Stimulated activated naive B cell treated with anti-CD40 and anti-IgM and Interleukin-4, amounts not matched to agents 10 μg/mL and 1 μg/mL and 100 μg/mL, for 72 hours (primary cell): ENCODE measurements around the gene SLC26A8.
"Not testable (repeated sequence)": the region's sequence is repeated elsewhere in the genome, so short reads cannot be mapped to it uniquely, and the experiment has no call there.

Experiments used
- ATAC-seq, 2 donors: fragments of 150-1000 bp; cut with Tn5 transposase; replicated peaks; 2 replicates each; pipeline ENCODE4 v1.10.0; 2021; ENCODE audit warnings: moderate library complexity in 1 of 2
- DNase-seq: peaks from one replicate; pipeline ENCODE4 v3.0.0; 2021
- H3K27ac Mint-ChIP-seq: one replicate; pipeline ENCODE4 v1.8.0; 2022; ENCODE audit warnings: mild to moderate bottlenecking, mixed read lengths
- H3K27me3 Mint-ChIP-seq, 2 donors: one replicate each; pipeline ENCODE4 v1.8.0; 2022; ENCODE audit warnings: mixed read lengths in 2 of 2
- H3K36me3 Mint-ChIP-seq, 2 donors: one replicate each; pipeline ENCODE4 v1.8.0; 2022; ENCODE audit warnings: mixed read lengths in 2 of 2, mild to moderate bottlenecking in 1 of 2
- H3K4me1 Mint-ChIP-seq, 2 donors: one replicate each; pipeline ENCODE4 v1.8.0; 2022; ENCODE audit warnings: mixed read lengths in 2 of 2, mild to moderate bottlenecking in 1 of 2
- H3K4me3 Mint-ChIP-seq, 2 donors: one replicate each; pipeline ENCODE4 v1.8.0; 2022; ENCODE audit warnings: mild to moderate bottlenecking in 2 of 2, mixed read lengths in 2 of 2, moderate library complexity in 1 of 2
- H3K9me3 Mint-ChIP-seq, 2 donors: one replicate each; pipeline ENCODE4 v1.8.0; 2022; ENCODE audit warnings: mixed read lengths in 2 of 2, mild to moderate bottlenecking in 1 of 2

The SLC26A8 gene

DNA sequence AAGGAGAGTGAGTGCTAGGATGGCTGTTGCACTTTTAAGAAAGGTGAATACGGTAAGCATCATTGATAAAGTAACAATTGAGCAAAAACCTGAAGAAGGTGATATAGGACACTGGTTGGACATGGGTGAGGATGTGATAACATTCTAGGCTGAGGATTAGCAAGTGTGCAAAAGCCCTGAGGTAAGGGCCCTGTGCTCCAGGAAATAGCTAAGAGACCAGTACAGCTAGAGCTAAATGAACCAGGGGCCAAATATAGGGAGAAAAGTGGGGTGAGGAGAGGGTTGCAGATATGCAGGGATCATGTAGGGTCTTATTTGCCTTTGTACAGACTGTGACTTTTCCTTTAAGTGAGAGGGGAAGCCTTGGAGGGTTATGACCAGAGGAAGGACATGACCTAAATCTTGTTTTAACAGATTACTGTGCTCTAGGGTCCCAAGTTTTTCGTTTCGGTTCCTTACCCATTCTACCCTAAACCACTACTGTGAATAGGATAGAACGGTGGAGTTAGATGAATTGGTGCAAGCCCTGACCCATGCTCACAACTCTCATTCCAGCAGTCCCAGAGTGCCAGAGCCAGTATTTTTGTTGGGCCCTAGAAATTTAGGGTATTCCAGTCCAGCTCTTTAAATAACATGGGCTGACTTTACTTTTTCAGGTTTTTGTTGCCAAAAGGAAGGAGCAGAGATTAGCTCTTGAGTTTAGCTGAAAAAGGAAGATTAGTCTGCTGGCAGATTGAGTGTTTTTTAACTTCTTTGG is 13.9 kb upstream of the SLC26A8 start:
- Mint-ChIP-seq H3K9me3 (no peaks in the 10 kb centered on the region), H3K4me1 (peaks cover 36 to 77% of the 10 kb centered on the region in 2 donors), H3K4me3 (no peak overlapping the region), H3K27me3 (no peaks in the 10 kb centered on the region), H3K36me3 (peaks cover 7 to 13% of the 10 kb centered on the region in 2 donors), H3K27ac (no peak overlapping the region)
- ATAC-seq: peak; percentile 57 to 63
- no peak for DNase-seq

DNA sequence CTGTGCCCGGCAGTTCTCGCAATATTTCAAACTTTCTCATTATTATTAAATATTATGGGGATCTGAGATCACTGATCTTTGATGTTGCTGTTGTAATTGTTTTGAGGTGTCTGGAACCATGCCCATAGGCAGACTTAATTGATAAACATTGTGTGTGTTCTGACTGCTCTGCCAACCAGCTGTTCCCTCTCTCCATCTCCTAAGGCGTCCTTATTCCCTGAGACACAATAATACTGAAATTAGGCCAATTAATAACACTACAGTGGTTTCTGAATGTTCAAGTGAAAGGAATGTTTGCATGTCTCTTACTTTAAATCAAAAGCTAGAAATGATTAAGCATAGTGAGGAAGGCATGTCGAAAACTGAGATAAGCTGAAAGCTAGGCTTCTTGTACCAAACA is 10.8 kb upstream of the SLC26A8 start:
- Mint-ChIP-seq H3K36me3 (peaks cover 6 to 12% of the 10 kb centered on the region in 2 donors), H3K27ac (no peak overlapping the region), H3K4me1 (peaks cover 36 to 71% of the 10 kb centered on the region in 2 donors), H3K4me3 (no peak overlapping the region), H3K27me3 (no peaks in the 10 kb centered on the region), H3K9me3 (no peaks in the 10 kb centered on the region)
- DNase-seq (no peak), ATAC-seq (no peak)

DNA sequence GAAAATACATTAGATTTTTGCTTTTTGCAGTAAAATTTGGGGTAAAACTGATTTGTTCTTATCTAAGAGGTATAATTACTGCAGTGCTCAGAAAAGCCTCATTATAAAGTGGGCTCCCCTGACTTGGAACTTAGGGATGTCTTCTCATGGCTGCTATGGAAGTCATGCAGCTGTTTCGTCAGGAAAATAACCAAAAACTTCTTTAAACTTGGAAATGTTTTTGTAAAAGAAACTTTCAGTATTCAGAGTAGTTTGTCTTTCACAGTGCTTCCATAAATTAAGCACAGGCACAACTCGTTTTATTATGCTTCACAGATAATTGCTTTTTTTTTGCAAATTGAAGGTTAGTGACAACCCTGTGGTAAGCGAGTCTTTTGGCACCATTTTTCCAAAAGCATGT is 10.0 kb upstream of the SLC26A8 start:
- Mint-ChIP-seq H3K4me1 (peaks cover 37 to 73% of the 10 kb centered on the region in 2 donors), H3K4me3 (no peak overlapping the region), H3K27ac (no peak overlapping the region), H3K9me3 (no peaks in the 10 kb centered on the region), H3K36me3 (peaks cover 6 to 12% of the 10 kb centered on the region in 2 donors), H3K27me3 (no peaks in the 10 kb centered on the region)
- no peak for DNase-seq
- ATAC-seq: no peak

DNA sequence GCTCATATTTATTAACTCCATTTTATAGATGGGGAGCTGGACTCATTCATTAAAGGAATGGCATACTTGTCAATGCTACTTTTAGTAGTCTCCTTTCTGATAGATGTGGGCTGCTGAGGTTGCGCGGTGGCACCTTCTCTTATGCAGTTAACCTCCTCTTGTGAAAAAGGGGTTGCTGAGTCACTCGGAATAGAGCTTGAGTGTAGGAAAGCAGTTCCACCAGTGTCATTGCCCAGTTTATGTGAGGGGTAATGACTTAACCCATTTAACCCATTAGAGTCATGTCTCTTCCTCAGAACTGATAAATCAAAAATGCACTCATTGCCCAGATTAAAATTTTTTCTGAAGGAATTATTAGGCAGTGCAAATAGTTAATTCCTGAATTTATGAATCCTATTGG is 9.5 kb upstream of the SLC26A8 start:
- ATAC-seq (no peak), DNase-seq (no peak)
- Mint-ChIP-seq H3K27me3 (no peaks in the 10 kb centered on the region), H3K27ac (no peak overlapping the region), H3K36me3 (peaks cover 6 to 12% of the 10 kb centered on the region in 2 donors), H3K4me3 (no peak overlapping the region), H3K9me3 (no peaks in the 10 kb centered on the region), H3K4me1 (peaks cover 35 to 73% of the 10 kb centered on the region in 2 donors)

DNA sequence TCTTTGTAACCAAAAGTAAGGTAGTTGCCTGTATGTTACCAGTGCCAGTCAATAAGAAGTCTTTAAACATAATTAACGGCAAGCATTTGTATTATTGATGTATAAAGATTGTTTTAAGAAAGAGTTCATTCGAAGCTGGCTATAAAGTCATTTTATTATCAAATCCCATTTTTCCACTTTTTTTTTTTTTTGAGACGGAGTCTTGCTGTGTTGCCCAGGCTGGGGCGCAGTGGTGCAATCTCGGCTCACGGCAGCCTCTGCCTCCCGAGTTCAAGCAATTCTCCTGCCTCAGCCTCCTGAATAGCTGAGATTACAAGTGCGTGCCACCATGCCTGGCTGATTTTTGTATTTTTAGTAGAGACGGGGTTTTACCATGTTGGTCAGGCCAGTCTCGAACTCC is 8.7 kb upstream of the SLC26A8 start:
- peaks cover 8 to 12% of the 10 kb centered on the region in 2 donors for H3K36me3 Mint-ChIP-seq
- H3K27ac Mint-ChIP-seq, H3K9me3 Mint-ChIP-seq, H3K27me3 Mint-ChIP-seq, H3K4me3 Mint-ChIP-seq, ATAC-seq, DNase-seq: not testable (repeated sequence)
- peaks cover 35 to 67% of the 10 kb centered on the region in 2 donors for H3K4me1 Mint-ChIP-seq

DNA sequence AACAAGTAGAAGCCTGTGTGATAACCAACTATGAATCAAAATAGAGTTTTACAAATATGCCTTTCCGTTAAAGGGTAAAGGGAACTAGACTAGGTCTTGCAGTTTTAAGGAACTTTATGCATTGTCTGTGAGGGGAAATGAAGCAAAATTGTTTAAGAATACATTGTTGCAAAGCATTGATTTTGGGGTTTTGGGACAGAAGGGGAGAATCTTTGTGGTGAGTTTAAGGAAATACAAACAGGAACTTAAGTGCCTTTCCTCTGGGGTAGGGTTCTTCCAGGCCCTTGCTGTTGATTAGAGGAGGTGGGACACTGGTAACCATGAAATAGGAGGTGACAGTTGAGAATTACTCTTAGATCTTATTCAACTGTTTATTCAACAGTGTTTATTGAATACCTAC is 7.8 kb upstream of the SLC26A8 start:
- no peak for ATAC-seq
- H3K4me1 Mint-ChIP-seq: peaks cover 28 to 58% of the 10 kb centered on the region in 2 donors
- DNase-seq: no peak
- no peaks in the 10 kb centered on the region for H3K9me3 Mint-ChIP-seq
- no peak overlapping the region for H3K27ac Mint-ChIP-seq
- peaks cover 7 to 12% of the 10 kb centered on the region in 2 donors for H3K36me3 Mint-ChIP-seq
- H3K27me3 Mint-ChIP-seq: no peaks in the 10 kb centered on the region
- peak overlapping the region in 1 of 2 donors; percentile 1 for H3K4me3 Mint-ChIP-seq

DNA sequence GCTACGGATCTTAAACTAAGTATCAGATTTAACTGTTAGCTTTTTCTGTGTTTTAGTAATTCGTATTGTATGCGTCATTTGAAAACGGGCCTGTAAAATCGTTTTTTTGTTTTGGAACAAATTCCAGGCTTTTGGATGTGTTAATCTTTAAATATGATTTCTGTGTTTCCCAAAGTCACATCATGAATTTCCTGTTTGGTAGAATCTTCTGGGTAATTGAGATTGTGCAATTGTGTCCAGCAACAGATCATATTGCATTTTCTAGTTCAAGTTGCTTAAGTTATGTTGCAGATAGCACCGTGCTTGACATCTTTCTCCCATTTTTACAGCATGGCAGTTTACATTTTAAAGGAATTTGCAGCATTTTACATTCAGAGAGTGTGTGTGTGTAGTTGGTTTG is 5.0 kb upstream of the SLC26A8 start:
- Mint-ChIP-seq H3K36me3 (peaks cover 2 to 4% of the 10 kb centered on the region in 2 donors), H3K27me3 (peaks cover 13% of the 10 kb centered on the region in 2 donors), H3K4me1 (peaks cover 21 to 42% of the 10 kb centered on the region in 2 donors), H3K4me3 (peak overlapping the region; percentile 90 to 95), H3K27ac (no peak overlapping the region), H3K9me3 (no peaks in the 10 kb centered on the region)
- DNase-seq: no peak
- no peak for ATAC-seq

DNA sequence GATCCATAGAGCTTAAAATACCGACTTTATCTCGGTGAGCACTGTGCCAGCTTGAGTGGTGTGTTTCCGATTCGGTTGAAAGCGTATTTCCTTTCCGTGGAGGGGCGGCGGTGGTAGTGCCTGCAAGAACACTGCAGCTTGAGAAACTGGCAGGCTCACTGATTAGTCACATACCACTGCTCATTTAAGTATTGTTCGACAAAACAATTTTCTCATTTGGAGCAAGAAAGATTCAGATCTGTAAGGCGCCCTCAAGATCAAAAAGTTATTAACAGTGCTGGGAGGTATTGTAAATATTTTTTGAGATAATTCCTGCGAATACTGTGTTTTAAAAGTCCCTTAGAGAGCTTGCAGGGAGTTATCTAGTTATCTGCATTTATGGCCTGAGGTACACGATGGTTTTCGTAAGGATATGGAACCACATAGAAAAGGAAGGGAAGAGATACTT is 4.5 kb upstream of the SLC26A8 start:
- peaks cover 2 to 4% of the 10 kb centered on the region in 2 donors for H3K36me3 Mint-ChIP-seq
- H3K9me3 Mint-ChIP-seq: no peaks in the 10 kb centered on the region
- H3K27ac Mint-ChIP-seq: peak overlapping the region; percentile 82
- DNase-seq: peak; percentile 14
- peak; percentile 38 to 39 for ATAC-seq
- H3K27me3 Mint-ChIP-seq: peaks cover 16% of the 10 kb centered on the region in 2 donors
- H3K4me3 Mint-ChIP-seq: peak overlapping the region; percentile 90 to 95
- H3K4me1 Mint-ChIP-seq: peaks cover 21 to 42% of the 10 kb centered on the region in 2 donors

DNA sequence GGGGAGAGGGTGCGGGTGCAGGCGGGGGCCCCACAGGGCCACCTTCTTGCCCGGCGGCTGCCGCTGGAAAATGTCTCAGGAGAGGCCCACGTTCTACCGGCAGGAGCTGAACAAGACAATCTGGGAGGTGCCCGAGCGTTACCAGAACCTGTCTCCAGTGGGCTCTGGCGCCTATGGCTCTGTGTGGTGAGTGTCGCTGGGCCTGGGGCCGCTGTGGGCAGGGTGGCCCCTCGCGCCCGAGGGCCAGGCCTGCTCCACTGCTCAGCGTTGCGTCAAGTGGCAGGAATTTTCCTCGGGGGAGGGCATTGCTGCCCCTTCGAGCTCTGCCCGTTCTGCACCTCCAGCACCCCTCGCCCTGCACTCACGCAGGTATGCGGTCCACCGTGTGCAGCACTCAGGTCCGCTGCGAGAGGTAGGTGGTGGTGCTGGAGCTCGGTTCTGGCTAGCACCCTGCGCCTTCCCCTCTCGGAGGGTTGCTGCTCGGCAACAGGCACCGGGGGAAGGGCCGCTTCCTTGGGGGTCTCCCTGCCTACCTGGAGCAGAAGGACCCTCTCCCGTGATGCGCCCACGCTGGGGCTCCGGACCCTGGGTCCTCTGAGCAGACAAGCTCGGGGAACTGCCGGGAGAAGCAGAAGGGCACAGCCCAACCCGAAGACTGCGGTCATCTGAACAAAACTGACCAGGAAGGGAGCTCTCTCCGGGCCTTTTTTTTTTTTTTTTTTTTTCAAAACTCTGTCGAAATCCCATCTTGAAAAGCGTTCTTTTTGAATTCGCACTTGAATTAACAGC is 3.8 kb upstream of the SLC26A8 start:
- H3K27ac Mint-ChIP-seq: peak overlapping the region; percentile 82
- DNase-seq: peak; percentile 7
- ATAC-seq: peak; percentile 45 to 47
- H3K9me3 Mint-ChIP-seq: no peaks in the 10 kb centered on the region
- peaks cover 21% of the 10 kb centered on the region in 2 donors for H3K27me3 Mint-ChIP-seq
- H3K4me1 Mint-ChIP-seq: peaks cover 23 to 40% of the 10 kb centered on the region in 2 donors
- peaks cover 2 to 4% of the 10 kb centered on the region in 2 donors for H3K36me3 Mint-ChIP-seq
- H3K4me3 Mint-ChIP-seq: peak overlapping the region; percentile 90 to 95

DNA sequence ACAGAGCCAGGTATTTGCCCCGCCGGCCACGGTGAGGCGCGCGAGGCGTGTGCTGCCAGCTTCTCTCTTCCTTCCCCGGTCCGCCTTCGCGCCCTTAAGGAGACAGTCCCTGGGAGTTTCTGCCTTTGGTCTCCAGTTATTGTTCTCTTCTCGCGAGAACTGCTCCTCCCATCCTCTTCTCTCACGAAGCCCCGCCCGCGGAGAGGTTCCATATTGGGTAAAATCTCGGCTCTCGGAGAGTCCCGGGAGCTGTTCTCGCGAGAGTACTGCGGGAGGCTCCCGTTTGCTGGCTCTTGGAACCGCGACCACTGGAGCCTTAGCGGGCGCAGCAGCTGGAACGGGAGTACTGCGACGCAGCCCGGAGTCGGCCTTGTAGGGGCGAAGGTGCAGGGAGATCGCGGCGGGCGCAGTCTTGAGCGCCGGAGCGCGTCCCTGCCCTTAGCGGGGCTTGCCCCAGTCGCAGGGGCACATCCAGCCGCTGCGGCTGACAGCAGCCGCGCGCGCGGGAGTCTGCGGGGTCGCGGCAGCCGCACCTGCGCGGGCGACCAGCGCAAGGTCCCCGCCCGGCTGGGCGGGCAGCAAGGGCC is 3.2 kb upstream of the SLC26A8 start, which contains the start of gene MAPK14:
Gene MAPK14 (plus strand): TSS at position 308 of the 587 bp plus-strand sequence. CDS start 350 bp downstream, outside the sequence.
- Mint-ChIP-seq H3K4me1 (peaks cover 19 to 34% of the 10 kb centered on the region in 2 donors), H3K36me3 (peaks cover 2 to 4% of the 10 kb centered on the region in 2 donors), H3K27ac (peak within 1 kb of the TSS; percentile 96), H3K27me3 (peaks cover 21% of the 10 kb centered on the region in 2 donors), H3K9me3 (no peaks in the 10 kb centered on the region), H3K4me3 (peak within 1 kb of the TSS; percentile 90 to 95)
- ATAC-seq: peak; percentile 89 to 93
- peak; percentile 98 for DNase-seq

DNA sequence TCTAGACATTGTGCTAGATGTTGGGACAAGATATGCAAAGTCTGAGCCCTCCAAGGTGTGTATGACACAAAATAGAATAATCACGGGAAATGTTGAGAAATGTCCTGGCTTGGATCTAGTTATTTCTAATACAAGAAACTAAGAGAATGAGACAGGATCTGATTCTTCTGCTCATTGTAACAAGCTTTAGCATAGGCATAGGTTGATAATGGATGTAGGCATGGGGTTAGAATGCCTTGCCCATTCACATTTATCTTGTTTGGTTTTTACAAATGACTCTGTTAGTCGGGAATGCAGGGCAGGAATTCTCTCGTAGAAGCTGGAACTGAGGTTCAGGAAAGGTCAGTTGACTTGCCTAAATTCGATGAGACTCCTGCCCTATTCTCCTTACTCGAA is 1.5 kb upstream of the SLC26A8 start:
- no peak for ATAC-seq
- H3K4me3 Mint-ChIP-seq: no peak overlapping the region
- peaks cover 21% of the 10 kb centered on the region in 2 donors for H3K27me3 Mint-ChIP-seq
- peaks cover 12 to 21% of the 10 kb centered on the region in 2 donors for H3K4me1 Mint-ChIP-seq
- DNase-seq: no peak
- H3K27ac Mint-ChIP-seq: no peak overlapping the region
- no peaks in the 10 kb centered on the region for H3K9me3 Mint-ChIP-seq
- H3K36me3 Mint-ChIP-seq: peaks cover 0 to 2% of the 10 kb centered on the region in 2 donors

DNA sequence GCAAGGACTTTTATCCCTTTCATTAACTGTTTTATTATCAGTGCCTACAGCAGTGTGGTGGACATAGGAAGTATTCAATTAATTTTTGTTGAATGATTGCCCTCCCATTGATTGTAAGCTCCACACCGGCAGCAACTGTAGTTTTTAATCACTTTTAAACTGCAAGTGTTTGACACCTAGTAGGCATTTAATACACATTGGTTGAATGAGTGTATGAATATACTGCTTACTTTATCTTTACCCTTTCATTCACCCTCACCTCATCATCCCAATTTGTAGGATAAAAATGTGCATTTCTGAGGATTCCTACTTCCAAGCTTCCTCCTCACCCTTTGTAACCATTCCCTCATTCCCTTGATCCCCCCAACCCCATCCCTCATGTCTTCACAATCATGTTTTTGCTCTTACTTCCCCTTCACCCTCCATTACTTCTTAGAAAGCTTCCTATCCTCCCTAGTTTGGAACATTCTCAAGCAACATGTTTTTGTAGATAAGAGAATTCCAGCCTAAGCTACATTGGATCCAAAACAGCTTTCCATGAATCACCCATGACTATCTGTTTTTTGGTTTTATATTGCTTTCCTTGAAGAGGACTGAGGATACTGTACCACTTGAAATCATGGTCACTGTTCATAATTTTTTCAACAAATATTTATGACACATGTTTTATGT is 955 bp upstream of the SLC26A8 start:
- H3K27ac Mint-ChIP-seq: no peak overlapping the region
- no peak for ATAC-seq

DNA sequence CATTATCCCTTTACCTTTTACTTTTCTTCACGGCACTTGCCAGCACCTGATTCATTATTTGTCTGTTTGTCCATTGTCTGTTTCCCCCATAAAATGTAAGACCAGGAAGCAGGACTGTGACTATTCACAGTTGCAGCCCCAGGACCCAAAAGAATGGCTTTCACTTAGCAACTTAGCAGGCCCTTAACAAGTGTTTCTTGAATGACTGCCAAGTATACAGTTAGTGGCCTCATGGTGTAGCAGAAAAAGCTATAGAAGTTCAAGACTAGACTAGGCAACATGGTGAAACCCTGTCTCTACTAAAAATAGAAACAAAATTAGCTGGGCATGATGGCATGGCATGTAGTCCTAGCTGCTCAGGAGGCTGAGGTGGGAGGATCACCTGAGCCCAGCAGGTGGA is 4.3 kb downstream of the SLC26A8 start:
- H3K27ac Mint-ChIP-seq: no peak overlapping the region
- DNase-seq (no peak), ATAC-seq (no peak)
- H3K4me3 Mint-ChIP-seq: no peak overlapping the region
- peaks cover 13 to 25% of the 10 kb centered on the region in 2 donors for H3K27me3 Mint-ChIP-seq
- H3K36me3 Mint-ChIP-seq: no peaks in the 10 kb centered on the region
- H3K9me3 Mint-ChIP-seq: no peaks in the 10 kb centered on the region
- H3K4me1 Mint-ChIP-seq: peaks cover 4 to 7% of the 10 kb centered on the region in 2 donors

More for the DNA sequence above, 955 bp upstream of the SLC26A8 start:
- no peak for DNase-seq
- Mint-ChIP-seq H3K36me3 (peaks cover 0 to 2% of the 10 kb centered on the region in 2 donors), H3K4me1 (peaks cover 10 to 21% of the 10 kb centered on the region in 2 donors), H3K4me3 (no peak overlapping the region), H3K27me3 (peaks cover 21% of the 10 kb centered on the region in 2 donors), H3K9me3 (no peaks in the 10 kb centered on the region)

DNA sequence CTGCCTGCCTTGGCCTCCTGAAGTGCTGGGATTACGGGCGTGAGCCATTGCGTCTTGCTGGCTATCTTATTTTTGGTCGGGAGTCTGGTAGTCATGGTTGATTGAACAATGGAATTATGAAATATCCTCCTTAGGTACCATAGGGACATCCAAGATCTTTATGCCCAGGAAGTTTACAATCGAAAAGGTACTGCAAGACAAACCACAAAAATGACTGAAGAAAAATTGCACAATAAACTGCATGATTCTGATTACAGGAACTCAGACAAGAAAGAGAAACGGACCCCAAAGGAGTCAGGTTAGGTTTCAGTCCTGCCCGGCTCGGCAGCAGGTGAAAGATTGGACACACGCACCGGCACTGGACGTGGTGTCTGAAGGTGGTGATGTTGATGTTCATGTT is 5.3 kb downstream of the SLC26A8 start:
- no peak for DNase-seq
- Mint-ChIP-seq H3K36me3 (no peaks in the 10 kb centered on the region), H3K27me3 (peaks cover 10 to 19% of the 10 kb centered on the region in 2 donors), H3K4me1 (peaks cover 4 to 6% of the 10 kb centered on the region in 2 donors), H3K4me3 (no peak overlapping the region), H3K27ac (no peak overlapping the region), H3K9me3 (no peaks in the 10 kb centered on the region)
- no peak for ATAC-seq
